Neural cell (in vitro differentiated cells): ENCODE measurements around the gene PLCB1. TPM values are rescaled to one million over a fixed set of nuclear protein-coding genes. Genes with fewer than 3 reads are reported as not detected.
"Not testable (repeated sequence)": the region's sequence is repeated elsewhere in the genome, so short reads cannot be mapped to it uniquely, and the experiment has no call there.

Experiments used
- H2AFZ ChIP-seq: fragments of 200-600, 300-800 bp; sonication (generic), shearing (Covaris generic); 2 replicates; pipeline ENCODE4 v1.6.0; 2014; ENCODE audit warnings: low read depth, mild to moderate bottlenecking, antibody characterized with exemption, low read length, moderate library complexity
- H3F3A ChIP-seq: fragments of 200-600 bp; shearing (Covaris generic); 2 replicates; pipeline ENCODE4 v1.6.1; 2016; ENCODE audit warnings: mild to moderate bottlenecking, moderate library complexity, mixed read lengths, antibody characterized with exemption, low read length; ENCODE audit not compliant: insufficient read depth, poor library complexity, severe bottlenecking
- H3K27ac ChIP-seq: fragments of 200-600, 300-800 bp; sonication (generic), shearing (Covaris generic); 2 replicates; pipeline ENCODE4 v1.5.1; 2014; ENCODE audit warnings: mild to moderate bottlenecking, low read length, moderate library complexity
- H3K27me3 ChIP-seq: fragments of 300-800, 200-600 bp; sonication (generic), shearing (Covaris generic); 2 replicates; pipeline ENCODE4 v1.6.0; 2014; ENCODE audit warnings: mild to moderate bottlenecking, low read depth, low read length, moderate library complexity; ENCODE audit not compliant: insufficient read depth
- H3K36me3 ChIP-seq: fragments of 300-800, 200-600 bp; sonication (generic), shearing (Covaris generic); 2 replicates; pipeline ENCODE4 v1.5.1; 2014; ENCODE audit warnings: mild to moderate bottlenecking, antibody characterized with exemption, low read length, moderate library complexity; ENCODE audit not compliant: insufficient read depth
- H3K4me2 ChIP-seq: fragments of 300-800, 200-600 bp; sonication (generic), shearing (Covaris generic); 2 replicates; pipeline ENCODE4 v1.6.0; 2014; ENCODE audit warnings: mild to moderate bottlenecking, low read length
- H3K4me3 ChIP-seq: fragments of 300-800, 200-600 bp; sonication (generic), shearing (Covaris generic); 2 replicates; pipeline ENCODE4 v1.5.1; 2014; ENCODE audit warnings: mild to moderate bottlenecking, low read length, moderate library complexity
- H3K79me2 ChIP-seq: fragments of 200-600 bp; shearing (Covaris generic); replicated peaks from 2 replicates; pipeline ENCODE4 v1.6.0; 2014; ENCODE audit warnings: mild to moderate bottlenecking, low read length, moderate library complexity; ENCODE audit not compliant: insufficient read depth
- H3K9ac ChIP-seq: fragments of 300-800, 200-600 bp; sonication (generic), shearing (Covaris generic); 2 replicates; pipeline ENCODE4 v1.6.1; 2016; ENCODE audit warnings: mild to moderate bottlenecking, low read length, mixed read lengths
- H3K9me2 ChIP-seq: fragments of 200-600 bp; shearing (Covaris generic); 2 replicates; pipeline ENCODE4 v1.6.1; 2016; ENCODE audit warnings: mild to moderate bottlenecking, low read length, mixed read lengths; ENCODE audit not compliant: insufficient read depth
- H3K9me3 ChIP-seq: fragments of 200-600, 300-800 bp; sonication (generic), shearing (Covaris generic); 2 replicates; pipeline ENCODE4 v1.6.1; 2016; ENCODE audit warnings: mild to moderate bottlenecking, mixed run types, low read length, moderate library complexity, mixed read lengths
- H4K20me1 ChIP-seq: fragments of 200-600 bp; shearing (Covaris generic); 2 replicates; pipeline ENCODE4 v1.6.1; 2016; ENCODE audit warnings: mild to moderate bottlenecking, mixed run types; ENCODE audit not compliant: insufficient read depth
- CTCF ChIP-seq: fragments of 450-650 bp; IDR thresholded peaks from 2 replicates; pipeline ENCODE4 v1.5.1; 2014; ENCODE audit warnings: antibody characterized with exemption, mild to moderate bottlenecking, moderate library complexity; ENCODE audit not compliant: poor library complexity, severe bottlenecking
- EP300 ChIP-seq: fragments of 450-650 bp; conservative IDR thresholded peaks from 2 replicates; pipeline ENCODE4 v1.6.1; 2014; ENCODE audit warnings: antibody characterized with exemption, mild to moderate bottlenecking, moderate library complexity; ENCODE audit not compliant: poor library complexity, severe bottlenecking
- EZH2 ChIP-seq: fragments of 200-600, 300-800 bp; shearing (Covaris generic), sonication (generic); IDR thresholded peaks from 2 replicates; pipeline ENCODE4 v1.6.1; 2014; ENCODE audit warnings: antibody characterized with exemption, low read length, borderline replicate concordance, mild to moderate bottlenecking; ENCODE audit not compliant: insufficient read depth, poor library complexity, severe bottlenecking
- MXI1 ChIP-seq: fragments of 450-650 bp; conservative IDR thresholded peaks from 2 replicates; pipeline ENCODE4 v1.6.1; 2014; ENCODE audit warnings: antibody characterized with exemption, mild to moderate bottlenecking; ENCODE audit not compliant: poor library complexity, severe bottlenecking
- POLR2AphosphoS5 ChIP-seq: IDR thresholded peaks from 2 replicates; pipeline ENCODE4 v1.6.1; 2012
- RAD21 ChIP-seq: fragments of 450-650 bp; conservative IDR thresholded peaks from 2 replicates; pipeline ENCODE4 v1.6.1; 2014; ENCODE audit warnings: antibody characterized with exemption, mild to moderate bottlenecking, moderate library complexity
- REST ChIP-seq: IDR thresholded peaks from 2 replicates; pipeline ENCODE4 v1.6.1; 2012; ENCODE audit warnings: borderline replicate concordance
- SMC3 ChIP-seq: fragments of 450-650 bp; conservative IDR thresholded peaks from 2 replicates; pipeline ENCODE4 v1.6.1; 2014; ENCODE audit warnings: antibody characterized with exemption, mild to moderate bottlenecking, moderate library complexity; ENCODE audit not compliant: poor library complexity
- TAF1 ChIP-seq: IDR thresholded peaks from 2 replicates; pipeline ENCODE4 v1.6.1; 2012; ENCODE audit warnings: low read depth
- polyA plus RNA-seq: library from polyadenylated mRNA; depleted of rRNA; stranded (reverse); fragments of >200 nt; gene quantifications from 2 replicates; pipeline ENCODE4 v1.2.3, GENCODE V29; 2014

The PLCB1 gene
- polyA plus RNA-seq, 1 donor from 2014 or later: 11.4 TPM

- no peaks in the 10 kb centered on the region for H3F3A ChIP-seq
- no peaks in the 10 kb centered on the region for H3K9me3 ChIP-seq
- H3K79me2 ChIP-seq: no peaks in the 10 kb centered on the region
- no peaks in the 10 kb centered on the region for H3K36me3 ChIP-seq
- TF ChIP-seq MXI1: no peak
- TF ChIP-seq REST: no peak
- TF ChIP-seq EZH2: no peak
- TF ChIP-seq RAD21: no peak
- TF ChIP-seq TAF1: no peak
- no peak for TF ChIP-seq POLR2AphosphoS5
- no peak for TF ChIP-seq SMC3
- TF ChIP-seq CTCF: no peak
- TF ChIP-seq EP300: no peak
- no peak overlapping the region for H3K4me3 ChIP-seq
- no peak overlapping the region for H3K9ac ChIP-seq
- no peak overlapping the region for H3K4me2 ChIP-seq
- no peak overlapping the region for H2AFZ ChIP-seq
- no peaks in the 10 kb centered on the region for H3K27me3 ChIP-seq
- no peak overlapping the region for H3K27ac ChIP-seq
- no peaks in the 10 kb centered on the region for H4K20me1 ChIP-seq
- H3K9me2 ChIP-seq: no peaks in the 10 kb centered on the region
Observed at GRCh38 chr20:8097307-8097706, 34.8 kb upstream of the PLCB1 start.

- no peak overlapping the region for H3K9ac ChIP-seq
- no peaks in the 10 kb centered on the region for H4K20me1 ChIP-seq
- no peak overlapping the region for H3K27ac ChIP-seq
Observed at GRCh38 chr20:8104252-8104651, 27.8 kb upstream of the PLCB1 start.

DNA sequence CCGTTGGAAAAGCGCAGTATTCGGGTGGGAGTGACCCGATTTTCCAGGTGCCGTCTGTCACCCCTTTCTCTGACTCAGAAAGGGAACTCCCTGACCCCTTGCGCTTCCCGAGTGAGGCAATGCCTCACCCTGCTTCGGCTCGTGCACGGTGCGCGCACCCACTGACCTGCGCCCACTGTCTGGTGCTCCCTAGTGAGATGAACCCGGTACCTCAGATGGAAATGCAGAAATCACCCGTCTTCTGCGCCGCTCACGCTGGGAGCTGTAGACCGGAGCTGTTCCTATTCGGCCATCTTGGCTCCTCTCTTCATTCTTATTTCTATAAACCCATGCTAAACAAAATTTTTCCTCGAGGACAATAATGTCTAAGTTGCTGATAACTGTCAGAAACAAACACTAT, 17.5 kb upstream of the PLCB1 start:
- H3K9me3 ChIP-seq, H2AFZ ChIP-seq, H3K9me2 ChIP-seq, H3K4me3 ChIP-seq, H3K79me2 ChIP-seq, H4K20me1 ChIP-seq, H3K27ac ChIP-seq, H3K27me3 ChIP-seq, H3F3A ChIP-seq, H3K9ac ChIP-seq, H3K36me3 ChIP-seq, H3K4me2 ChIP-seq: not testable (repeated sequence)

More at GRCh38 chr20:8104252-8104651, 27.8 kb upstream of the PLCB1 start:
- TF ChIP-seq CTCF: no peak
- TF ChIP-seq EP300: no peak
- TF ChIP-seq POLR2AphosphoS5: no peak
- TF ChIP-seq RAD21: no peak
- TF ChIP-seq SMC3: no peak
- Histone ChIP-seq H3K4me3 (no peak overlapping the region), H2AFZ (no peak overlapping the region), H3K27me3 (no peaks in the 10 kb centered on the region), H3K4me2 (no peak overlapping the region), H3K36me3 (no peaks in the 10 kb centered on the region), H3K9me2 (no peaks in the 10 kb centered on the region), H3K9me3 (peaks cover 6% of the 10 kb centered on the region), H3F3A (no peaks in the 10 kb centered on the region), H3K79me2 (no peaks in the 10 kb centered on the region)
